ENCODE measurements around the gene AHNAK. TPM values are rescaled to one million over a fixed set of nuclear protein-coding genes. Genes with fewer than 3 reads are reported as not detected.

AHNAK gene
- total RNA-seq, 1 experiment from 2014 or later, result 73.0 TPM

DNA sequence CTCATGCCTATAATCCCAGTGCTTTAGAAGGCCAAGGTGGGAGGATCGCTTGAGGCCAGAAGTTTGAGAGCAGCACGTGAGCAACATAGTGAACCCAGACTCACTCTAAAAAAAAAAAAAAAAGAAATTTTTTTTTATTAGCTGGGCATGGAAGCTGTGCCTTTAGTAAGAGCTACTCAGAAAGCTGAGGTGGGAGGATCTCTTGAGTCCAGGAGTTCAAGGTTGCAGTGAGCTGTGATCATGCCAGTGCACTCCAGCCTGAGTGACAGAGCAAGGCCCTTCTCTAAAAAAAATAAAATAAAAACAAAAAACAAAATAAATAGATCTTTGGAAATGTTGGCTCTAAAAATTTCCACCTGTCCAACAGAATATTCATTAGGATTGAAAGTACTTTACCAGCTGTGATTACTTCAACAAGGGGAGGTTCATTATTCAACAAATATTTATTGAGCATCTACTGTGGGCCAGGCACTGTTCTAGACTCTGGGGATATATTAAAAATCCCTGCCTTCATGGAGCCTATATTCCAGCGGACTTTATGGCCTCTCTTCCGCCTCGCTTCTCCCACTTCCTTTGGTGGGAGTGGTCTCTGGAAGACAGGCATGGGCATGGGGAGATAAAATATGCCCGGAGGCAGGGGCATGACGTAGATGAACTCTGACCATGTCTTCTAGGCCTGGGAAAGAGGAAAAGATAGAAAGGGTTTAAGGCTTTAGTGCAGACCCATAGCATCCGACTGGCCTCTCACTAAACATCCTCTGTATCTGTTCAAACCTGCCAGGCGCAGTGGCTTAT, 47.9 kb downstream of the AHNAK start:
- ChIA-PET POLR2A (ENCODE audit: low non-redundant PET) (interaction anchor here (0.6 kb wide), 1 partner anchor 11 kb away, joined by 4 read pairs; no protein-coding TSS in a partner anchor), CTCF (interaction anchor here (1.1 kb wide), 1 partner anchor 43 kb away, joined by 3 read pairs; no protein-coding TSS in a partner anchor)
- BruUV-seq (replicated peaks), result no TSS peak
- no peaks in the 10 kb centered on the region for H3K9me3 ChIP-seq (ENCODE audit: low read depth, low read length, poor library complexity, severe bottlenecking)
- no peak for DNase-seq (ENCODE audit: low spot score)
- no peak overlapping the region for H3K27ac ChIP-seq (ENCODE audit: low read depth, low read length, poor library complexity, severe bottlenecking)
- H3K36me3 ChIP-seq (ENCODE audit: insufficient read depth, low read length, poor library complexity, severe bottlenecking), result no peaks in the 10 kb centered on the region
- H3K4me1 ChIP-seq (ENCODE audit: insufficient read depth, low read length, poor library complexity, severe bottlenecking), result peaks cover 10% of the 10 kb centered on the region
- H3K27me3 ChIP-seq (replicated peaks; ENCODE audit: insufficient read depth, low read depth, low read length, poor library complexity), result no peaks in the 10 kb centered on the region
- intact Hi-C loops (cut with micrococcal nuclease; ENCODE audit: unreplicated experiment), result loop anchor here (5.0 kb wide), 1 partner anchor 49 kb away; the partner anchor contains the start of gene AHNAK
- no peak for TF ChIP-seq EZH2 (IDR thresholded peaks at IDR 0.05; ENCODE audit: borderline replicate concordance, low read depth, low read length, poor library complexity, severe bottlenecking)
- TF ChIP-seq, protein P1, sequence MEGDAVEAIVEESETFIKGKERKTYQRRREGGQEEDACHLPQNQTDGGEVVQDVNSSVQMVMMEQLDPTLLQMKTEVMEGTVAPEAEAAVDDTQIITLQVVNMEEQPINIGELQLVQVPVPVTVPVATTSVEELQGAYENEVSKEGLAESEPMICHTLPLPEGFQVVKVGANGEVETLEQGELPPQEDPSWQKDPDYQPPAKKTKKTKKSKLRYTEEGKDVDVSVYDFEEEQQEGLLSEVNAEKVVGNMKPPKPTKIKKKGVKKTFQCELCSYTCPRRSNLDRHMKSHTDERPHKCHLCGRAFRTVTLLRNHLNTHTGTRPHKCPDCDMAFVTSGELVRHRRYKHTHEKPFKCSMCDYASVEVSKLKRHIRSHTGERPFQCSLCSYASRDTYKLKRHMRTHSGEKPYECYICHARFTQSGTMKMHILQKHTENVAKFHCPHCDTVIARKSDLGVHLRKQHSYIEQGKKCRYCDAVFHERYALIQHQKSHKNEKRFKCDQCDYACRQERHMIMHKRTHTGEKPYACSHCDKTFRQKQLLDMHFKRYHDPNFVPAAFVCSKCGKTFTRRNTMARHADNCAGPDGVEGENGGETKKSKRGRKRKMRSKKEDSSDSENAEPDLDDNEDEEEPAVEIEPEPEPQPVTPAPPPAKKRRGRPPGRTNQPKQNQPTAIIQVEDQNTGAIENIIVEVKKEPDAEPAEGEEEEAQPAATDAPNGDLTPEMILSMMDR (conservative IDR thresholded peaks at IDR 0.05; ENCODE audit: low read depth, low read length), result no peak
- H3K4me3 ChIP-seq (ENCODE audit: low read depth, low read length, poor library complexity, severe bottlenecking), result no peak overlapping the region

DNA sequence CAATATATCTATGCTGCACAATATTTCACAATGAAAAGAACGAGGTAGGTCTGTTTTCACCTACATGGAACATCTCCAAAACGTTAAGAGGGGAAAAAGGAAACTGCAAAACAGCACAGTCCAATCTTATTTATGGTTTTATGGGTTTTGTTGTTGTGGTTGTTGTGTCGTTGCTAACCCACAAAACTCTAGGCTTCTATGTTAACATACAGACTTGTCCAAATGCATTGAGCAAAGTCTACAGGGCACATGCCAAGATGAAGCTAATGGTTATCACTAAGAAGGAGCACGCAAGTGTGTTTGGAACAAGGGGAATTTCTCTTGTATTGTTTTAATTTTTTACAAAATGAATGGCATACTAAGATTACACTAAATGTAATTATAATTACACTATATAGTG, 48.6 kb downstream of the AHNAK start:
- intact Hi-C loops (cut with micrococcal nuclease; ENCODE audit: unreplicated experiment), result loop anchor here (5.0 kb wide), 1 partner anchor 49 kb away; the partner anchor contains the start of gene AHNAK
- Histone ChIP-seq H3K4me1 (ENCODE audit: insufficient read depth, low read length, poor library complexity, severe bottlenecking) (peaks cover 10% of the 10 kb centered on the region), H3K27ac (ENCODE audit: low read depth, low read length, poor library complexity, severe bottlenecking) (no peak overlapping the region), H3K27me3 (replicated peaks; ENCODE audit: insufficient read depth, low read depth, low read length, poor library complexity) (no peaks in the 10 kb centered on the region), H3K9me3 (ENCODE audit: low read depth, low read length, poor library complexity, severe bottlenecking) (no peaks in the 10 kb centered on the region), H3K4me3 (ENCODE audit: low read depth, low read length, poor library complexity, severe bottlenecking) (no peak overlapping the region), H3K36me3 (ENCODE audit: insufficient read depth, low read length, poor library complexity, severe bottlenecking) (no peaks in the 10 kb centered on the region)
- BruUV-seq (replicated peaks), result no TSS peak
- TF ChIP-seq, protein P1 (conservative IDR thresholded peaks at IDR 0.05; ENCODE audit: low read depth, low read length), result no peak
- TF ChIP-seq EZH2 (IDR thresholded peaks at IDR 0.05; ENCODE audit: borderline replicate concordance, low read depth, low read length, poor library complexity, severe bottlenecking), result no peak
- no peak for DNase-seq (ENCODE audit: low spot score)
- CTCF ChIA-PET, result no interaction called here
- POLR2A ChIA-PET (ENCODE audit: low non-redundant PET), result interaction anchor here (0.7 kb wide), 1 partner anchor 307 kb away, joined by 4 read pairs; the partner anchor contains the start of gene NXF1

DNA sequence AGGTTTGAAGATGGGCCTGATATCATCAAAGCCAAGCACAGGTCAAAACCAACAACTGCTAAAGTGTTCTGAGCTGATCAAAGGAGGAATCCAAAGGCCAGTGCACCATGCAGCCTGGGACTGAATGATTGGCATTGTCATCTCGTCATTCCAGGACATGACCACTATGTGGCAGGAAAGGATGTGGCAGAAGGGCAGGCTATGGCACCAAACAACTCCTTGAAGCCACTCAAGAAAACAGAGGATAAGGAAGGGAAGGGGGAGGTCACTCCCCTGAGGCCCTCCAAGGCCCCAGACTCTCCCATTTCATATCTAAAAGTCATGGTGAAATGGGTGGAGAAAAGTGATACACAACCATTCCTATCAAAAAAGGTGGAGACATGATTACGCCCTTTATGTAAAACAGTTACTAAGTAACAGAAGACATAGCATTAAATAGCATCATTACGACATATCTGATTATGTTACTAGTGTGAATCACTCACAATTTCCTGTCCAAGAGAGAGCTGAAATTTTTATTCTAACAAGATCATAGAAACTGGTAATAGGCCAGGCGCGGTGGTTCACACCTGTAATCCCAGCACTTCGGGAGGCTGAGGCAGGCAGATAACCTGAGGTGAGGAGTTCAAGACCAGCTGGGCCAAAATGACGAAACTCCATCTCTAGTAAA, 49.3 kb downstream of the AHNAK start:
- intact Hi-C loops (cut with micrococcal nuclease; ENCODE audit: unreplicated experiment), result loop anchor here (5.0 kb wide), 1 partner anchor 50 kb away; the partner anchor contains the start of gene AHNAK
- no peaks in the 10 kb centered on the region for H3K36me3 ChIP-seq (ENCODE audit: insufficient read depth, low read length, poor library complexity, severe bottlenecking)
- peak; percentile 81 for DNase-seq (ENCODE audit: low spot score)
- no peak overlapping the region for H3K4me3 ChIP-seq (ENCODE audit: low read depth, low read length, poor library complexity, severe bottlenecking)
- H3K9me3 ChIP-seq (ENCODE audit: low read depth, low read length, poor library complexity, severe bottlenecking), result no peaks in the 10 kb centered on the region
- no TSS peak for BruUV-seq (replicated peaks)
- no peaks in the 10 kb centered on the region for H3K27me3 ChIP-seq (replicated peaks; ENCODE audit: insufficient read depth, low read depth, low read length, poor library complexity)
- H3K4me1 ChIP-seq (ENCODE audit: insufficient read depth, low read length, poor library complexity, severe bottlenecking), result peaks cover 10% of the 10 kb centered on the region
- no peak overlapping the region for H3K27ac ChIP-seq (ENCODE audit: low read depth, low read length, poor library complexity, severe bottlenecking)
- CTCF ChIA-PET, result interaction anchor here (0.8 kb wide), 1 partner anchor 73 kb away, joined by 4 read pairs; no protein-coding TSS in a partner anchor
- TF ChIP-seq EZH2 (IDR thresholded peaks at IDR 0.05; ENCODE audit: borderline replicate concordance, low read depth, low read length, poor library complexity, severe bottlenecking), result no peak
- TF ChIP-seq, protein P1 (conservative IDR thresholded peaks at IDR 0.05; ENCODE audit: low read depth, low read length), result peak; percentile 68
- POLR2A ChIA-PET (ENCODE audit: low non-redundant PET), result interaction anchor here (0.7 kb wide), 1 partner anchor 308 kb away, joined by 4 read pairs; the partner anchor contains the start of gene NXF1

Measured in A673 (cell line).